CMK (cell line): ENCODE results near the gene TBC1D14.
"Not testable (repeated sequence)": the region's sequence is repeated elsewhere in the genome, so short reads cannot be mapped to it uniquely, and the experiment has no call there.

Experiments used
- DNase-seq: peaks from one replicate; pipeline ENCODE4 v3.0.0-alpha.2; 2010; ENCODE audit warnings: low read depth

TBC1D14 gene

GRCh38 chr4:7062816-7063215 is 153.2 kb downstream of the TBC1D14 start:
- no peak for DNase-seq

DNA sequence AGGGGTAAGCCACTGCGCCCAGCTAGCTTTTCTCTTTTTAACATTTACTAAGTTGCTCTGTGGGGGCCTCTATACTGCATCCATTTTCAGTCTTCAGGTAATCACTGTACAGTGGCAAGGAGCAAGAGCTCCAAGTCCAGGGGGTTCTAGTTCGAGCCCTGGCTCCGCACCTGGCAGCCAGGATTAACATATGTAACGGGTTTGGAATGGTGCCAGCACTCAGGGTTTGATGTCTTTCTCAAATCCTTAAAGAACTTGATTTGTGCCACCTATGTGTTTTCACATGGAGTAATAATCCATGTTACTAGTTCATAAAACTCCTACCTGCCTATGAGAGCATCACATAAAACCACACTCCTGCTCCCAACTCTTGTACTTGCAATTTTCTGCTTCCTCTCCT is 153.7 kb downstream of the TBC1D14 start:
- no peak for DNase-seq

DNA sequence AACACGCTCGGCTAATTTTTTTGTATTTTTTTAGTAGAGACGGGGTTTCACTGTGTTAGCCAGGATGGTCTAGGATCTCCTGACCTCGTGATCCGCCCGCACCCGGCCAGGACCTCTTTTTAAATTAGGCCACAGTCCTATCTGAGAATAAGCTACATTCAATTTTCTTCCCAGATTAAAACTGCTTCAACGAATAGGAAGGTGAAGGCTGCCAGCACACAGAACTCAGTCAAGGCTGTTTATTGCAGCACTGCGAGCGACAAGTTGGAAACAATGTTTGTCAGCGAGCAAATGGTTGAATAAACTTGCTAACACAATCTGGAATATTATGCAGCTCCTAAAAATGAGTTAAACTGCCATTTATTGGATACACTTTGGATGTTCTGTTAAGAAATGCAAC is 156.4 kb downstream of the TBC1D14 start:
- DNase-seq: no peak

GRCh38 chr4:7066493-7066892 is 156.9 kb downstream of the TBC1D14 start:
- DNase-seq: no peak

DNA sequence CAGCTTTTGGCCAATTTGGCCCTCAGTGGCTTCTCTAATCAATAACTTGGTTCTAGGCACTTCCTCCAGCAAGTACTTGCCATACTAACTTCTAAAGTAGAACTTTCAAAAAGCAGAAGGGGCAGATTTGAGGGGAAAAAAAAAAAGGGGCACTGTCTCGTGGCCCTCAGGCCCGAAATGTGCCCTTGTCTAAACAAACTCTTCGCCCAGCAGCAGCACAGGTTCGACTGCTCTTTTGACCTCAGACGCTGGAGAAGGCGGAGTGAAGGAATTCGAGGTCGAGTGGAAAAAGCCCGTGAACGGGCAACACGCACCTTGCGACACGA is 157.5 kb downstream of the TBC1D14 start:
- no peak for DNase-seq

GRCh38 chr4:7067452-7068278 is 158.0 kb downstream of the TBC1D14 start, which contains the start of gene GRPEL1:
GRPEL1 (minus strand) TSS chr4:7068064; CDS start chr4:7068032, 32 bp downstream.
- peak; percentile 97 for DNase-seq

GRCh38 chr4:7068279-7068842 is 158.7 kb downstream of the TBC1D14 start:
- no peak for DNase-seq

- DNase-seq: no peak
Measured at GRCh38 chr4:7068883-7069282, 159.3 kb downstream of the TBC1D14 start.

- peak; percentile 55 for DNase-seq
Measured at GRCh38 chr4:7070729-7071511, 161.3 kb downstream of the TBC1D14 start.

DNA sequence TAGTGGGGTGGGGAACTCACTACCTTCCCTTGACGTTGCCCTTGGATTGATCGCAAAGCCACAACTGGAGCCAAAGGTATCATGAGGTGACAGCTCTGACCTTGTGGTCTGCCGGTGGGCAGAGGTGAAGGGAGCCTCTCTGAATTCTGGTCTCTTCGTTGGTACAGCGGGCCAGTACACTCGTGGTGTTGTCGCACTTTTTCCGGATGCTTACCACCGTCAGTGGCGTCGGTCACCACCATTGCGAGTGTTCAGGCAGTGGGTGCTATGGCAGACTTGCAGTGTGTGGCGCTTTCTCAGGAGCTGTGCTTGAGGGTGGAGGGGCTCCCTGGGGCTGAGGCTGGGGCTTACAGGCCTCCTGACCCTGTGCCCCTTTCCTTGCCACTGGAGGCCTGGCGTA is 163.4 kb downstream of the TBC1D14 start:
- no peak for DNase-seq

DNA sequence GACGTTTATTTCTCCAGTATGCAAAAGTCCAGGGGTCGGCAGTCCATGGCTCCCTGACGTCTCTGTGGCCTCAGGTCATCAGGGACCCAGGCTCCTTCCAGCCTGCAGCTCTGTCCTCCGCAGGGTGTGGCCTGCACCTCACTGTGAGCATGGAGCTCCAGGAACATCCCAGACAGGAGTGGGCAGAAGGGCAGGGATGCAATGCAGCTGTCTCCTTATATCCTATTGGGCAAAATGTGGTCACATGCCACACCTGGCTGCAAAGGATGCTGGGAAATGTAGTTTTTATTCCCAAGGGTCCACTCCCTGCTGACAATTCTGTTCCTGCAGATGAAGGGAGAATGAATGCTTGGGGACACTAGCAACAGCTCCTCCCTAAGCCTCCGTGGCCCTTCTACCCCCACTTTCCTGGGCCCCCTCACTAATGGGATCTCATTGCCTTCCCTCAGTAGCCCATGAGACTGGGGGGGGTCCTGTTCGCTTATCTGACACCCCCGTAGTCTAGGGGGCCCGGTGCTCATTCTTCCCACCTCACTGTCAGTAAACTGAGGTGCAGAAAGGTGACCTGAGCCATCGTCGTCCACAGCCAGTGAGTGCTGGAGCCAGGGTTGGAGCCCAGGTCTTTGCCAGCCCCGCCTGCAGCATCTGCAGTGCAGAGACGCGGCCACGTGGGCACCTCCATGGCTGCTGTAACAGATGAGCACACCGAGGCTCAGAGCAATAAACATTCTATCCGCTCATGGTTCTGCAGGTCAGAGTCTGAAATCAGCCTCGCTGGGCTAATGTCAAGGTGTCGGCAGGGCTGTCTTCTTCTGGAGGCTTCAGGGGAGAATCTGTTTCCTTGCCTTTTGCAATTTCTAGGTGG is 164.1 kb downstream of the TBC1D14 start:
- no peak for DNase-seq

DNA sequence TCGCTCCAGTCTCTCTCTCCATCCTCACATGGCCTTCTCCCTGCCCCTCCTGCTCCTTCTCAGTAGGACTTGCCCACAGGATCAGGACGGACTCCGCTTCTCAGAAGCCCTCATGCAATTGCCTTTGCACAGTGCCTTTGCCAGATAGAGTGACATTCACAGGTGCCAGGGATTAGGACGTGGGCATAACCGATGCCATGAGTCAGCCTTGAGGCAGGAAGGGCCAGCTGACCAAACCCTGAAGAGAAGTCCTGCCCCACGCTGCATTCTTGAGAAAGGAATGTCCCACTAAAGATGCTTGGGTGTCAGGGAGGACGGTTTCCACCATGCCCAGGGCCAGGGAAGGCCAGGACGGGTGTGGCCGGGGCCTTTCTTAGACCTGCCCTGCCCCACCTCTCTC is 164.8 kb downstream of the TBC1D14 start:
- DNase-seq: no peak

- no peak for DNase-seq
Measured at GRCh38 chr4:7075962-7076695, 166.5 kb downstream of the TBC1D14 start.

- DNase-seq: no peak
Measured at GRCh38 chr4:7076696-7077082, 167.1 kb downstream of the TBC1D14 start.

DNA sequence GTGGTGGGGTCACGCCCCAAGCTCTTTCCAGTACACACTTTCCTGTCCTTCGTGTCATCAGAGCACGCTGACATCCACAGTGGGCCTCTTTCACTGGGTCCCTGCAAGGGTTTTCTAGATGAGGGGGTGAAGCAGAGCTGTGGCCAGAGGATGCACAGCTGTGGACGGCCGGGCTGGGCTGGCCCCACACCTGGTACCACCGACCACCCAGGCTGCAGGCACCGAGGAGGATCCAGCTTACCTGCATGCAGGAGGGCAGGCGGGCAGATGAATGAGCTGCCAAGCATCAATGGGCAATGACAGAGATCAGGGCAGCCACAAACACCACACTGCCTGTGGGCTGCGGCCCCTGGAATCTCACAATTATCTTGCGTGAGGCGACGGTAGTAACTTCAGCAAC is 167.7 kb downstream of the TBC1D14 start:
- DNase-seq: no peak

DNA sequence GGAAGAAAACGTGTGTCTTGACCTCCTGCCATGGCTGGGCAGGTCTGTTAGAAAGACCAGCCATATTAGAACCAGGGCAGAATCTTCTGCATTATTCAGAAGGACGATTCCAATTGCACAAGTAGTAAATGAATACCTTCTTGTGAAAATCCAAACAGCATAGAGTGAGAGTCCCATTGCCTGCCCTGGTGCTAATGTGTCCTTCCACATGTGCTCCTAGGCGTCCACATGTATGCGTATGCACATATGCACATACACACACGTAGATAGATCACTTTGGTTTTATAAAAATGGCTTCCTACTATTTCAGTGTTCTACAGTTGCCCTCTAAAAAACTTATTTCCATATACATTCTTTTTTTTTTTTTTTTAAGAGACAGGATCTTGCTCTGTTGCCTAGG is 168.4 kb downstream of the TBC1D14 start:
- DNase-seq: no peak

- DNase-seq: not testable (repeated sequence)
Measured at GRCh38 chr4:7079483-7079882, 169.9 kb downstream of the TBC1D14 start.

GRCh38 chr4:7079909-7080308 is 170.3 kb downstream of the TBC1D14 start:
- DNase-seq: not testable (repeated sequence)
